GM04503 (cell line): ENCODE data around the gene NAA16.
"Not testable (repeated sequence)": the region's sequence is repeated elsewhere in the genome, so short reads cannot be mapped to it uniquely, and the experiment has no call there.

Experiments
- DNase-seq: peaks from one replicate; pipeline ENCODE4 v3.0.0-alpha.2; 2012; ENCODE audit warnings: low read depth

NAA16 gene

DNA sequence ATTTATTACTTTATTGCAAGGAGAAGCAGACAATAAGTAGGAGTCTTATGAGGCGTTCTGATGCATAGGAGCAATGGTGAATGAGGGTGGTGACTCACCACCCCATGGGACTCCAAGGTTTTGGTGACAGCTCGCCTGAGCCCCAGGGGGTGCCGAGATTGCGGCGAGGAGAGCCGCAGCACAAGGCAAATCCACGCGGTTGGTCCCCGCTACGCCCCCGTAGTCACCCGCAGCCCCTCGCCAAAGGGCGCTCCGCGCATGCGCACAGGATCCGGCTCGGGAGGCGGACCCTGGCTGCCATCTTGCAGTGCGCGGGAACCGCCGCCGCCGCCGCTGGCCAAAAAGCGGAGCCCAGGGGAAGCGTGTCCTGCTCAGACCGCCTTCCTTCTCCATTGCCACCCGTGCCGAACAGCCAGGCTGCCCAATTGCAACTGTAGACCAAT is at the start of gene NAA16:
TSS of gene NAA16 (plus strand) at position 305 of the 443 bp plus-strand sequence. CDS start 262 bp downstream, outside the sequence.
- peak; percentile 46 for DNase-seq

GRCh38 chr13:41263261-41263971 is 47.7 kb upstream of the NAA16 start, which contains the start of gene MTRF1:
MTRF1 (minus strand) TSS chr13:41263576; CDS start chr13:41260907, 2,669 bp downstream.
- peak; percentile 51 for DNase-seq

DNA sequence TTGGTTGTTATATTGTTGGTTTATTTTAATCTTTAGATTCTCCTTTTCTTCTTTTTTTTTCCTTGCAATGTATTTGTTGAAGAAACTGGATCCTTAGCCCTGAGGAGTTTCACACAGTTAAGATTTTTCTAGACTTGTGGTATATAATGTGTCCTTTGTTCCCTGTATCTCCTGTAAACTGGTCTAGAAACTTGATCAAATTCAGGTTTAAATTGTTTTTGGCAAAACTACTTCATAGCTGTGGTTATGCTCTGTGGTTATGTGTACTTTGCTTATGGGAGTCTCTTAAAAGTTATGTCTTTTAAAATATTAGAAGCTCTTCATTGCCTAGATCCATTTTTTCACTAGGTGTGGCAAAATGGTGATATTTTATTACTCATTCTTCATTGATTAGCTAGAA is 44.0 kb upstream of the NAA16 start:
- DNase-seq = no peak

DNA sequence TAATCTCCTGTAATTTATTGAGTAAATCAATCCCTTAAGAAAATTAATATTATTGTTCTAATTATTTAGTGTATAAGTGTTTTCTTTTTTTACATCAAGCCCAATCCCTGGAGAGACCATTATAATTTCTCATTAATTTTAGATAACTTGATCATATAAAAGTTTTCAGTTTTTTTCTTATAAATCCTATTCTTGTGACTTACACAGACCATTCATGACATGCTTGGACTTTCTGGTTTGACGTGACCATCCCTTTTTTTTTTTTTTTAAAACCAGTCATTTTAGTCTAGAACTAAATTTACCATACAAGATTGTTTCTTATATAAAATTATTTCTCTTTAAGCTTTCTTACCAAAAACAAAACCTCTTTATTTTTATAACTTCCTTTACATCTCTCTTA is 42.3 kb upstream of the NAA16 start:
- DNase-seq = no peak

GRCh38 chr13:41271456-41272285 is 39.4 kb upstream of the NAA16 start:
- DNase-seq = no peak

DNA sequence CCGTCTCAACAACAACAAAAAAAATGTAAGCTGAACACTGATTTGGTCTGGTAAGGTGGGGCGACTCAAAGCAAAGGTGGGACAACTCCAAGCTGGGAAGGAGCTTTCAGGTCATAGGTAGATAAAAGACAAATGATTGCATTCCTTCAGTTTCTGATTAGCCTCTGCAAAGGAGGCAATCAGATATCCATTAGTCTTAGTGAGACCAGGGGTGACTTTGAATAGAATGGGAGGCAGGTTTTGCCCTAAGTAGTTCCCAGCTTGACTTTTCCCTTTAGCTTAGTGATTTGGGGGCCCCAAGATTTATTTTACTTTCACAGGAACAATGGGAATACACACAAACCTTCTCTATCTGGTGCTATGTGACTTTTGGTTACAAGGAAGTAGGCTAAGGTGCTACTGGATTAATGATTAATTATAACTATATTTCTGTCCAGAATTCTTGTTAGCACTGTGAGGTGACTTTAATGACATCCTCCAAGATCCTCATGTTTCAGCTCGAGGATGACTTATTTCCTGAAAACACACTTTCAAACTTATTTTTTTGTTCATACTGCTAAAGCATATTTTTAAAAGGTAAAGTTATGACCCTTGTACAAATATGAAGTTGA is 37.1 kb upstream of the NAA16 start:
- no peak for DNase-seq

GRCh38 chr13:41274881-41275280 is 36.2 kb upstream of the NAA16 start:
- no peak for DNase-seq

DNA sequence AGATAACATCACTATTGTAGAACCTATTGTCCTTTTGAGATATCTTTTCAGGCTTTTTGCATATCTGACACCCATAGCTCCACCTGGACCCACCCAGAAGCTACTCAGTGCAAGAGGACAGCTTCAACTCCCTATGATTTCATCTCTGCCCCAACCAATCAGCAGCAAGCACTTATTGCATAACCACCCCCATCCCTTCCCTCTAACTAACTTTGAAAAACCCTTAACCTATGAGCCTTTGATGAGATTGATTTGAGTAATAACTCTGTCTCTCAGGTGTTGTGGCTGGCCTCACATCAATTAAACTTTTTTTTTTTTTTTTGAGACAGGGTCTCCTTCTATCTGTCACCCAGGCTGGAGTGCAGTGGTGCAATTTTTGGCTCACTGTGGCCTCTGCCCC is 34.2 kb upstream of the NAA16 start:
- DNase-seq = no peak

DNA sequence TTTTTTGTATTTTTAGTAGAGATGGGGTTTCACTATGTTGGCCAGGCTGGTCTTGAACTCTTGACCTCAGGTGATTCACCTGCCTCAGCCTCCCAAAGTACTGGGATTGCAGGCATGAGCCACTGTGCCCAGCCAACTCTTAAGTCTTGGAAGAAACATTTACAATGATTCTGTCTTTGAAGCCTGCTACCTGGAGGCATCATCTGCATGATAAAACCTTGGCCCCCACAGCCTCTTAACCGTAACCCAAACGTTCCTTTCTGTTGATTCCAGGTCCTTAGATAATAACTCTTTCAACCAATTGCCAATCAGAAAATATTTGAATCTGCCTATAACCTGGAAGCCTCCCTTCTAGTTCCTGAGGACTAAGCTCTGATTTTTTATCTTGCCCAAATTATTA is 31.9 kb upstream of the NAA16 start:
- not testable (repeated sequence) for DNase-seq

DNA sequence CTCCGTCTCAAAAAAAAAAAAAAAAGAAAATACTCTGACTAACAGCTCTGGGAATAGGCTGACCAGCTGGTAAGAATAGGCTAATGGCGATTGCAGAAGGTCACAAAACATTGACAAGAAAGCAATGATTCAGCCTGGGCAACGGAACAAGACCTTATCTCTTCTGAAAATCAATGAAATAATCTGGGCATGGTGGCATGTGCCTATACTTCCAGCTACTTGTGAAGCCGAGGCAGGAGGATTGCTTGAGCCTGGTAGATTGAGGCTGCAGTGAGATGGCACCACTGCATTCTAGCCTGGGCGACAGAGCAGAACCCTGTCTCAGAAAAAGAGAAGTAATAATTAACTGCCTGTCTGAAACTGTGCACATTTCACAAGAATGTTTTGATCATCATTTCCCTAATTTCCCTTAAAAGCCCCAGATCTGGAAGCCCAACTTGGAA is 28.9 kb upstream of the NAA16 start:
- no peak for DNase-seq

GRCh38 chr13:41284512-41285288 is 26.4 kb upstream of the NAA16 start:
- DNase-seq = peak; percentile 87

DNA sequence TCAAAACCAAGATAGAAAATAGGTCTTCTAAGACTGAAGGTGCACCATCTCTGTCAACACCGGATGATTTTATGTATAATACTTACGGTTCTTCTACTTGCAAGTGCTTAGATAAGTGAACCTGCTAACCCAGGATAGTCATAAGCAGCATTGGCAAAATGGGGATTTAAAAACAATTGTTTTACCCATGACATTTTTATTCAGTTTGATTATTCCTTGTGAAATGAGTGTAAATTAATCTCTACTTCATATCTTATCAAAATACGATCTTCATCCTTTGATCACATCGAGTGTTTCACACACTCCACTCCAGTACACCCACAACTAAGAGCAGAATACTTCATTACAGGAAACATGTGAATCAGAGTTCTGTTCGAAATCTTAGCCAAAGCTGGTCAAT is 24.7 kb upstream of the NAA16 start:
- no peak for DNase-seq

- DNase-seq = no peak
Observed at GRCh38 chr13:41289463-41289881, 21.6 kb upstream of the NAA16 start.

DNA sequence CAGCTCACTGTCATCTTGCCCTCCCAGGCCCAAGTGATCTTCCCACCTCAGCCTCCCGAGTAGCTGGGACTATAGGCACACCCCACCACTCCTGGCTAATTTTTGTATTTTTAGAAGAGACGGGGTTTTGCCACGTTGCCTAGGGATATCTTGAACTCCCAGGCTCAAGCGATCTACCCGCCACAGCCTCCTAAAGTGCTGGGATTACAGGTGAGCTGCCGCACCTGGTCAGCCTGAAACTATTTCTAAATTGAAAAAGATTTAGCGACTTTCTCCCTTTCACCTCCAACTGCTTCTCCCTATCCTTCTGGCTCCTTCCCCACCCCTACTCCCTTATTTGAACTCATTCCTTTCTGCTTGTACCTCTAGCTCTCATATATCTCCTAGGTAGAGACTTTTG is 19.8 kb upstream of the NAA16 start:
- DNase-seq = no peak

DNA sequence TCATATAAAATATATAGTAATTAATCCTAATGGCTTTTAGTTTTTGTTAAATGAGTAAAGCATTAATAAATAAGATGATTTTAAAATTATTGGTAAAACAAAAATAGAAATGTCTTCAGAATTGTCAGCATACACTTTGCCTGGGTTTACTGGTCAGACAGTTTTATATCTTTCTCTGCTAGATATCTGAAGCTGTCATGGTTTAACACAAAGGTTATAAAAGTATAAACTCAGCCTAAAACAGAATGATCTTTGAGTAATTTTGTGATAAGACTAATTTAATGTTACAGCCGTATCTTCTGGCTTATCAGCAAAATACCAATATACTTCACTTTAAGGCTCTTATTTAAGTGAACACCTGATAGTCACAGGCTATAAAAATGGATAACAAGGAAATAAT is 17.8 kb upstream of the NAA16 start:
- no peak for DNase-seq

DNA sequence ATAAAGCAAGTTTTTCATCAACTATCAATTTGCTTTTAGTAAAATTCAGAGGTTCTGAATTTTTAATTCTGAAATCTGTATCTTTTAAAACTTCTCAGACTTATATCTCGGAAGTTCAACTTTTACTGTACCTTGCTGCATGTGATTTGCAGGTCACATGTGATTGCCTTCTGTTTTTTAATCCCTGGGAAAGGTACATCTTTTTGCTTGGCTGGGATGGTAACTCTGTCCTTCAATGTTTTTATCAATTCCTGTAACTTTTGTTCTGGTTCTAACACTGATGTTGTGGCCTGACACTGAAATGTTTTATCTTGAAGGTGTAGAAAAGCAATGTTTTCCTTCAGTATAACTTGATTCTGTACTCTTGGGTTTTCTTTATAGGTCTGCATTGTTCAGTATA is 16.2 kb upstream of the NAA16 start:
- DNase-seq = no peak

DNA sequence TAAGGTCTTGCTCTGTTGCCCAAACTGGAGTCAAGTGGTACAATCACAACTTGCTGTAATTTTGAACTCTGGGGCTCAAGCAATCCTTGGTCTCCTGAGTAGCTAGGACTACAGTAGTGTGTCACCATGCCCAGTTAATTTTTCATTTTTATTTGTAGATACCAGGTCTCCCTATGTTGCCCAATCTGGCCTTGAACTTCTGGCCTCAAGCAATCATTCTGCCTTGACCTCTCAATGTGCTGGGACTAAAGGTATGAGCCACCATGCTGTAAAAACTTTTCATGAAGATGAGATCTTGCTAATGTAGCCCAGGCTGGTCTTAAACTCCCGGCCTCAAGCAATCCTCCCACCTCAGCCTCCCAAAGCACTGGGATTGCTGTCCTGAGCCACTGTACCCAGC is 15.1 kb upstream of the NAA16 start:
- no peak for DNase-seq

GRCh38 chr13:41296879-41297646 is 14.0 kb upstream of the NAA16 start:
- DNase-seq = no peak

DNA sequence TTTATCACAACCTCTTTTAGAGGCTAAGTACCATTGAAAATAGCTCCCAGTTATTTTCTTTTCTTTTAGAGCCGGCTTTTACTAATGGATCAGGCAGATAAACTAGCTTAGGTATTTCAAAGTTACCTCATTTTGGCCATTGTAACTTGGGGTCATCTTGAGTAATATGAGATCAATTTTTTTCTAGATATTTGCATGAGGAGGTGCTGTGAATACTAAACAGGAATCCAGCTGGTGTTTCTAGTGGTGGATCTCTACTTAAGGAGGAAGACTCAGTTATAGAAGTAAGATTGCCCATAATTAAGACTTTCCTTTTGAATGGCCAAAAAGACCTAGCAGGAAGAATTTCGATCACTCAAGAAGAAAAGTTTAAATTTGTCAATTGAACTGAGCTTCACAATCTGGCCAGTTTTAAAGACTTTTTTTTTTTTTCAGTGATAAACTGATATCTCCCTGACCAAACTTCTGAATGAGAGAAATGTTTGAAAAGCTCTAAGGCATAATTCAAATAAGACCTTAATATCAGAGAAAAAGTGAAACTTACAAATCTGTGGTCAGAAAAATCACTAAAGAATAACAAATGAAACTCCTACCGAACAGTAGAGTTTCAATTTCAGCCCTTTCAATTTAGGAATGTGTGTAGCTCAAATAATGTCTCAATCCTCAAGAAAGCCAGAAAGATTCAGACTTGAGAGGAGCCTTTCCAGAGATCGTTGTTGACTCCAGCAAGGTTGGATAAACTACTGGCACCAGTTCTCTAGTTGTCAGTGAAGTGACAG is 11.6 kb upstream of the NAA16 start:
- DNase-seq = no peak

- DNase-seq = no peak
Observed at GRCh38 chr13:41302743-41303142, 8.3 kb upstream of the NAA16 start.
